GM18858 (cell line): ENCODE results near the gene PHYKPL.

Experiments used
- ATAC-seq: cut with Tn5 transposase; IDR thresholded peaks from one replicate; pipeline ENCODE4 v1.9.1; 2021; ENCODE audit not compliant: unreplicated experiment

The PHYKPL gene

DNA sequence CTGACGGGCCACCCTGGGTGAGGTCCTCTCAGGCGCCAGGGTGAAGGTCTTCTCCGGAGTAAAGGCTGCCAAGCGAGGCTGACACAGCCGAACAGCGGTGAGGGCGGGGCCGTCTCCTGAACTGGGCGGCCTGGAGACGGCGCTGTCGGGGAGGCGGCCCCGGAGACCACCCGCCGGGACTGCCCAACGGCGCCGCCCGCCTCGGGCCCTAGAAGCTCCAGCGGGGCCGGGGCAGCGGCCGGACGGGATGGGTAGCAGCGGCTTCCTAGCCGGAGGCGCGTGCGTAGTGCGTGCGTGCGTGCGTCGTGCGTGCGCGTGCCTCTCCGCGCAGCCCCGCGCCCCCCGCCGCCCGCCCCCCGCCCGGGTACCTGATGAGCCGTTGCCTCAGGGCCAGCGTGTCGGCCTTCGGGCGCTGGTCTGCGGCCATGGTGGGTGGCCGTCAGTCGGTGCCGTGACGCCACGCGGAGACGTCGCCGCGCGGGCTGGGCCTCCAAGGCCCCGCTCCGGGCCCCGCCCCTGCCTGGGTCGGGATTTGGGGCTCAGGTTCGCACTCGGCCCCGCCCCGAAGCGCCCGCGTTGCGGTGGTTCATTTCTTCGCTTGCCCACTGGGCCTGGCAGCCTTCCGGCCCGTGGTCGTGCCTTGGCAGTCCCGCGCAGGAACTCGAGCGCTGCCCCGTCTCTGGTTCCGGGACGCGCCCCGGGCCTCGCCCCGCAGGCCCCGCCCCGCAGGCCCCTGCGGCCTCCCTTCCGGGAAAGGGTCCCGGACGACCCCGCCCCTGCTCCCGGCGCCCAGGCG lies at the start of gene PHYKPL:
Gene PHYKPL, minus strand, starts transcription at position 679 of the 796 bp plus-strand sequence. Its CDS starts 252 bp downstream, at position 427.
- peak; percentile 44 for ATAC-seq

DNA sequence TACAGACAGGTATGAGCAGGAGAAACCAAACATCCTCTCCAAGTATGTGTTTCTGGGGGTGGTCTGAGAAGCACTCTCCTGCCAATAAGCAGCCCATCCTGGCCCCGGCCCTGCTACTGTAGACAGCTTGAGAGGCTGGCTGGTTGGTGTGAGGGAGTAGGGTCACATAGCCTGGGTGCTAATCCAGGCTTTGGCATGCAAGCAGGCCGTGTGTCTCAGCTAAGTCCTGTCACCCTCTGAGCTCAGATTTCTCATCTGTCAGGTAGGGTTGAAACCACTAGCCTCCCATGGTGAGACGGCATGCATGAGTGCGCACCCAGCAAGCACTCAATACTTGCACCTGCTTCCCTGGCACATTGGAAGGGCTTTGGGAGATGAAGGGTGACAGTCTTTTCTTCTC lies 49.8 kb upstream of the PHYKPL start:
- no peak for ATAC-seq

DNA sequence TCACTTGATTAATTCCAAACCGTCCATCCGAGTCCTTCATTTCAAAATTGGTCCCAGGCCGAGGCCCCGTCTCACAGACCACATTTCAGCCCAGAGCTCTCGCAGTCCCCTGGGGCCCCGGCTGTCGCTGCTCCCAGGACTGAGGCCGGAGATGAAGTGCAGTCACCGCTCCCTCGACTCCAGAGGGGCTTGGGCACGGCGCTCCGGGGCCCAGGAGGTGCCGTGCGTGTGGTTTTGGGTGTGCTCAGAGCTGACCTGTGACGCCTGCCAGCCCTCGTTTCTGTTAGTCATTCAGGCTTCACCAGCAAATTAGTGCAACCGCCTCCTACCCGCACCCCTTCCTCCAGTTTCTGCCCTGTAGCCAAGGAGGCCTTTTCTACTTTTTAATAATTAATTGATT lies 48.7 kb upstream of the PHYKPL start:
- no peak for ATAC-seq

GRCh38 chr5:178280631-178281030 lies 48.0 kb upstream of the PHYKPL start:
- no peak for ATAC-seq

GRCh38 chr5:178279723-178280438 lies 47.3 kb upstream of the PHYKPL start:
- no peak for ATAC-seq

- ATAC-seq = no peak
Measured at GRCh38 chr5:178279026-178279722, 46.6 kb upstream of the PHYKPL start.

GRCh38 chr5:178278358-178279023 lies 45.9 kb upstream of the PHYKPL start:
- no peak for ATAC-seq

DNA sequence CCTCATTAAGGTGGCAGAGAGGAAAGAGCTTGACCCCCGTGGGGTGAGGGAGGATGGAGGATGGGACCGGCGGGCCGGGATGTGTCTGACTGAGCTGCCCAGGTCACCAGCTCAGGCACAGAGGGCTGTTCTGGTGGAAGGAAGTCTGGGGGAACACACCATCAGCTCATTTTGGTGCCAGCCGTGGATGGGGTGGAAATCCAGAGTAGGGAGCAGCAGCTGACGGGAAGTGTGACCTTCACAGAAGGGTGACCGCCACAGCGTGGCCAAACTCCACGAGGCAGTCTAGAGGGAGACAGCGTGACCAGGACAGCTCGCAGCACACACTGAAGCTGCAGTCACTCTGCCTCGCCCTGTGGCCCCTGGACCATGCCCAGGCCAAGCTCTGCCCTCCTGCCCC lies 45.3 kb upstream of the PHYKPL start:
- ATAC-seq = no peak

- no peak for ATAC-seq
Measured at GRCh38 chr5:178277346-178277745, 44.7 kb upstream of the PHYKPL start.

DNA sequence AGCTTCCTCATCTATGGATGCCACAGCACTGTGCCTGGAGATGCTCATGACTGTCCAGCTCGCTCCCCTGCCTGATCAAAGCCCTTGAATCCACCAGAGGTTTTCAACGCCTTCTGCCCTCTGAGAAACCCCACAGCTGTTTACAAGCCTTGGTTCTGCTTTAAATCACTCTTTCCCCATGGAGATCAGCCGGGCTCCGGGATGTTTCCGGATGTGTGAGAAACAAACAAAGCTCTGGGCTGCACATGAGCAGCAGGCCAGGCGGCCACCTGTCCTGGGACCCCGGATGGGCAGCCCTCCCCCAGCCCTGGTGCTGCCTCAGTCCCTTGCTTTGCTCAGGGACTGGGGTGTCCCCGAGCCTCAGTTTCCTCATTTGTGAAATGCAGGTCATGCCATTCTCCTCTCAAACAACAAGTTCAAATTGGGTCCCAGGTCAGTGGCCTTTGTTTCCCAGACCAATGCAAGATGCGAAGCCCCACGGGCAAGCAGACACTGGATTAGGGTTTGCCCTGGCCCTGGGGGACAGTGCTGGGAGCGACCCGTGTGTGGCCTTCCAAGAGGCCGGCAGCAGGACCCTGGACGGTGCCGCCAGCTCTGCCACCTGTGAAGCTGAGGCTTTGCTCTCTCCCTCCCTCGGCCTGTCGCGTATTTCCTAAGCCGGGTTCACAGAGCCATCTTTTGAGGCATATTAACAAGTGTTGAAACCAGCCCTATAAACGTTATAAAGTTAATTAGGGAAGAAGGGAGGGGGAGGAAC lies 42.4 kb upstream of the PHYKPL start:
- ATAC-seq = no peak

- no peak for ATAC-seq
Measured at GRCh38 chr5:178273665-178274541, 41.3 kb upstream of the PHYKPL start.

- no peak for ATAC-seq
Measured at GRCh38 chr5:178273041-178273440, 40.4 kb upstream of the PHYKPL start.

- ATAC-seq = no peak
Measured at GRCh38 chr5:178272591-178272990, 40.0 kb upstream of the PHYKPL start.

DNA sequence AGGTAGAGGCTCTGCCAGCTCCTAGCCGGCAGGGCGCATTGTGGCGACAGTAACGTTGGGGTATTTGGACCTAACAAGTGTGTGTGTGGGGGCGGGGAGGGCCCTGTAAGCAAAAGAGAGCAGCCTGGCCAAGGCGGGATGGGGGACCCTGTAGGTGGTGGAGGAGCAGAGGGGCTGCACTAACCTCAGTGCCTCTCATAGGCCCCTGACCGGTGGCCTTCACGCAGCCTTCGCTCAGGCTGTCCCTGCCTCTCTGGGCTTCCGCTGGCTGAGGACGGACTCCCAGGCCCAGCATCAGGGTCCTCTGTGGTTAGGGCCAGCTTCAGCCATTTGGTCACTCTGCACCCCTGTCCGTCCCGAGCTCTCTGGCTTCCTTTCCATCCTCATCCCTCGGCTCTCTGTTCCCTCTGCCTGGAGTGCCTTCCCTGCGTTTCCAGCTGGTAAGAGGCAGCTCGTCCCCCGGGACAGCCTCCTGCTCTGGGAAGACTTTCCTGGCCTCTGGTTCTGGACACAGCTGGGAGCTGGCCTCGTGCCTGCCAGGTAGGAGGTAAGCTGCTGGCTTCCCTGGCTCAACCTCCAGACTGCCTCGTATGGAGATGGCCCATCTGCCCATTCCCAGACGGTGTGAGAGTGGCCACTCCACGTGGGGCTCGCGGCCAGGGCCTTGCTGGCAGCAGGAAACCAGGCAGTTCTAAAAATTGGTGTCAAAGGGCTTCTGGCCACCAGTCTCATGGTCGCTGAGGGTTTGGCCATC lies 39.3 kb upstream of the PHYKPL start:
- no peak for ATAC-seq

DNA sequence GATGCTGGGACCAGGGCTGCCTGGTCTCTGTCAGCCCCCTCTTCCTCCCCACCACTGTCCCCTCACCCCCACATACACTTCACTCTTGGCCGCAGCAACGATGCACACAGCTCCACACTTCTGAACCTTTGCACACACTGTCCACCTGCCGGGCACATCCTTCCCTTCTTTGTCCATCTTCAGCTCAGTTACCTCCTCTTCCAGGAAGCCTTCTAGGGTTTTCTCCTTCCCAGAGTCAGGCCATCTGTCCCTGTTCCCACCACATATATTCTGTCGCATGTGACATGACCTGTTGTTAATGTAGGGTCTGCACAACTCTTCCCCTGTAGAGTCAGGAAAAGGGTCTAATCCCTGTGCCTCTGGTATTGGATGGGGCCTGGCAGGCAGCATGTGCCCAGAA lies 38.6 kb upstream of the PHYKPL start:
- ATAC-seq = no peak

DNA sequence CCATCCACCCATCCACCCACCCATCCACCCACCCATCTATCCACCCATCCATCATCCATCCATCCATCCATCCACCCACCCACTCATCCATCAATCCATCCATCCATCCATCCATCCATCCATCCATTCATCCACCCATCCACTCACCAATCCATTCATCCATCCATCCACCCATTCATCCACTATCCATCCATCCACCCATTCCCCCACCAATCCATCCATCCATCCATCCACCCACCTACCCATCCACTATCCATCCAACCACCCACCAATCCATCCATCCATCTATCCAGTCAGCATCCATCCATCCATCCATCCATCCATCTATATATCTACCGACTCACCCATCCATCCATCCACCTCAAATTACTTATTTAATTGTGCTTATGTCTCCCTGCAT lies 36.9 kb upstream of the PHYKPL start:
- ATAC-seq = no peak

- no peak for ATAC-seq
Measured at GRCh38 chr5:178267876-178268275, 35.3 kb upstream of the PHYKPL start.

DNA sequence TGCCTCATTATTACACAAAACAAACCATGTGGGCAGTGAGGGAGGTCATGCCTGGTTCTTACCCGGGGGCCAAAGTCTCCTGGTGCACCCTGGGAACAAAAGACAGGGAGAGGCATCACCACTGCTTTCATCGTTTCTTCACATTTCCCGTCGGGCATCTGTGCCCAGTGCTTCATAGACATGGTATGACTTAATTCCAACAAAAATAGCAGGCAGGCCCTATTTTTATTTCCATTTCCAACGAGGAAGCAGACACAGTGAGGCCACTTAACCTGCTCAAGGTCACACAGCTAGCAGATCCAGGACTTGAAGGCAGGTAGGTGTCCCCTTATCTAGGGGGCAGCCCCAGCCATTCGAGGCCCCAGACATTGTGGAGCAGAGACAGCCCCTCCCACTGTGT lies 34.6 kb upstream of the PHYKPL start:
- ATAC-seq = no peak

DNA sequence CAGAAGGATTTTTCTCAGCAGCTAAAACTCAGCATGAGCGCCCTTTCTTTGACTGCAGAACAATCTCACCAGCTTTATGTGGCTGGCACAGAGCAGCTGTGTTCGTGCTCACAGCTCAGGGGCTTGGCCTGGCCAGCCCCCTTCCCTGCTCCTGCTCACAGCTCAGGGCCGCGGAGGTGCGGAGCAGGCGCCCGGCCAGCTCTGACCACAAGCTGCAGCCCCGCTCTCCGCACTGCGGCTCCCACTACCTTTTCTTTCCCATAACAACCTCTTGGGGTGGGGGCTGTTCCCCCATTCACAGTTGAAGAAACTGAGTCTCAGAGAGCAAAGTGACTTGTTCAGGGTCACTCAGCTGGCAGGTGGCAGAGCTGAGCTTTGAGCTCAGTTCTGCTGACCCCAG lies 34.0 kb upstream of the PHYKPL start:
- ATAC-seq = no peak
